Pulmonary artery endothelial cell (primary cell): ENCODE data around the gene CAMK1D. TPM values are rescaled to one million over a fixed set of nuclear protein-coding genes. Genes with fewer than 3 reads are reported as not detected.

Experiments used
- DNase-seq: peaks from one replicate; pipeline ENCODE4 v3.0.0-alpha.2; 2011; ENCODE audit warnings: low read depth, low spot score
- total RNA-seq: library from RNA; depleted of rRNA; stranded (reverse); fragments of >200 nt; gene quantifications from 2 replicates; pipeline ENCODE4 v1.2.3, GENCODE V29; 2014

The CAMK1D gene
- total RNA-seq, 1 donor from 2014 or later: 0.86 TPM

GRCh38 chr10:12884851-12885250 is 535.5 kb downstream of the CAMK1D start:
- DNase-seq: no peak

Other genes with a start within 250 kb of the CAMK1D start
- gene SEC61A2, start 219.9 kb upstream of the CAMK1D start, total RNA-seq: 3.9 and 6.6 TPM in 2 replicates
- gene NUDT5, start 153.7 kb upstream of the CAMK1D start, total RNA-seq: 58.8 and 86.5 TPM in 2 replicates
- 208 and 235 TPM in 2 replicates for gene CDC123, start 153.4 kb upstream of the CAMK1D start, total RNA-seq